Lung (tissue), 12 donors: ENCODE data around the gene PUDP. TPM values are rescaled to one million over a fixed set of nuclear protein-coding genes. Genes with fewer than 3 reads are reported as not detected.
A peak's percentile ranks its signal among the peaks of the same experiment; 100 is the strongest.

Experiments used
- ATAC-seq: fragments of 200-7000 bp; cut with Tn5 transposase; one replicate; pipeline ENCODE4 v1.9.1; 2020; ENCODE audit warnings: moderate number of reproducible peaks; ENCODE audit not compliant: insufficient read depth, low FRiP score
- DNase-seq, 3 donors: peaks; one replicate each; pipeline ENCODE4 v3.0.0-alpha.2; 2013 to 2017
- H3K27ac ChIP-seq, 2 donors: one replicate each; pipeline ENCODE4 v1.5.1; 2013; ENCODE audit warnings: mild to moderate bottlenecking in 2 of 2, moderate library complexity in 2 of 2, control low read depth in 1 of 2, inconsistent platforms in 1 of 2, low read depth in 1 of 2, low read length in 1 of 2
- H3K27me3 ChIP-seq, 3 donors: one replicate each; pipeline ENCODE4 v1.5.1; 2013; ENCODE audit warnings: low read length in 2 of 3; ENCODE audit not compliant: control insufficient read depth in 3 of 3, insufficient read depth in 3 of 3
- H3K36me3 ChIP-seq, 4 donors: one replicate each; pipeline ENCODE4 v1.5.1; 2013; ENCODE audit warnings: low read length in 4 of 4, mild to moderate bottlenecking in 1 of 4, moderate library complexity in 1 of 4; ENCODE audit not compliant: control insufficient read depth in 4 of 4, insufficient read depth in 4 of 4
- H3K4me1 ChIP-seq, 5 donors: one replicate each; pipeline ENCODE4 v1.5.1; 2013; ENCODE audit warnings: low read length in 5 of 5, mild to moderate bottlenecking in 2 of 5, moderate library complexity in 1 of 5; ENCODE audit not compliant: control insufficient read depth in 5 of 5, insufficient read depth in 5 of 5
- H3K4me3 ChIP-seq: one replicate; pipeline ENCODE4 v1.5.1; 2013; ENCODE audit warnings: mild to moderate bottlenecking, control low read depth, moderate library complexity
- H3K9ac ChIP-seq, 2 donors: one replicate each; pipeline ENCODE4 v1.5.1; 2013; ENCODE audit warnings: low read length in 2 of 2, control low read depth in 1 of 2; ENCODE audit not compliant: insufficient read depth in 1 of 2
- H3K9me3 ChIP-seq, 4 donors: one replicate each; pipeline ENCODE4 v1.5.1; 2013; ENCODE audit warnings: low read length in 3 of 4, mild to moderate bottlenecking in 1 of 4, moderate library complexity in 1 of 4; ENCODE audit not compliant: control insufficient read depth in 4 of 4, insufficient read depth in 3 of 4
- CTCF ChIP-seq: IDR thresholded peaks from 2 replicates; pipeline ENCODE4 v1.5.1; 2012; ENCODE audit warnings: mild to moderate bottlenecking; ENCODE audit errors: control extremely low read depth, extremely low read depth
- WGBS, 2 donors: extraction: QIAGEN DNeasy Blood & Tissue Kit; methylation state at CpG; one replicate each; pipeline ENCODE4 v1.1.7; 2013; 5-methylcytosine and 5-hydroxymethylcytosine counted together
- polyA plus RNA-seq, 2 donors: library from polyadenylated mRNA; stranded (reverse); fragments of 200-250 nt; gene quantifications; one replicate each; pipeline ENCODE4 v1.2.1, GENCODE V29; 2013
- total RNA-seq, 2 donors: library from RNA; depleted of rRNA in 1 of 2; stranded (reverse); fragments of >200 nt in 1 of 2; gene quantifications; one replicate each; pipeline ENCODE4 v1.2.1, GENCODE V29; 2014 to 2021
- donor health status: control.
- donor health status: control.
- donor health status: Bipolar disorder and iron deficiency.
- donor health status: healthy.
- donor health status: DM: yes; HTN: yes; CAD: no.

Gene PUDP
- total and polyA plus RNA-seq, 4 donors, result 12.1 to 24.5 (median 15.0) TPM

GRCh38 chrX:7074908-7075204 lies 73.1 kb downstream of the PUDP start:
- WGBS, 2 donors, result 82 to 83% methylated on average over 1 of the region's 1 CpG
- Histone ChIP-seq H3K27me3 (peaks cover 0 to 10% (median 0%) of the 10 kb centered on the region in 3 donors), H3K9ac (no peak overlapping the region), H3K4me1 (peaks cover 0 to 2% (median 0%) of the 10 kb centered on the region in 5 donors), H3K36me3 (peaks cover 0 to 11% (median 3%) of the 10 kb centered on the region in 4 donors), H3K27ac (no peak overlapping the region), H3K4me3 (no peak overlapping the region), H3K9me3 (no peaks in the 10 kb centered on the region)
- no peak for ATAC-seq
- no peak for TF ChIP-seq CTCF
- no peak for DNase-seq

GRCh38 chrX:7074148-7074907 lies 73.6 kb downstream of the PUDP start:
- Histone ChIP-seq H3K27ac (no peak overlapping the region), H3K4me3 (no peak overlapping the region), H3K27me3 (peaks cover 0 to 10% (median 0%) of the 10 kb centered on the region in 3 donors), H3K9ac (no peak overlapping the region), H3K4me1 (peaks cover 0 to 2% (median 0%) of the 10 kb centered on the region in 5 donors), H3K36me3 (peaks cover 0 to 11% (median 3%) of the 10 kb centered on the region in 4 donors), H3K9me3 (no peaks in the 10 kb centered on the region)
- ATAC-seq (no peak), DNase-seq (peak in 1 of 3 donors; percentile 8)
- WGBS, 2 donors, result 83 to 88% methylated on average over 9 of the region's 9 CpGs
- TF ChIP-seq CTCF, result no peak

- Histone ChIP-seq H3K4me3 (no peak overlapping the region), H3K27me3 (peaks cover 0 to 10% (median 0%) of the 10 kb centered on the region in 3 donors), H3K27ac (no peak overlapping the region), H3K4me1 (peaks cover 0 to 2% (median 0%) of the 10 kb centered on the region in 5 donors), H3K36me3 (peaks cover 0 to 11% (median 3%) of the 10 kb centered on the region in 4 donors), H3K9me3 (no peaks in the 10 kb centered on the region), H3K9ac (no peak overlapping the region)
- ATAC-seq (no peak), DNase-seq (no peak)
- 75 to 80% methylated on average over 3 of the region's 3 CpGs for WGBS, 2 donors
- no peak for TF ChIP-seq CTCF
Observed at GRCh38 chrX:7073336-7073735, 74.6 kb downstream of the PUDP start.
